HG02798 (cell line): ENCODE measurements around the gene PRKG2.
"Not testable (repeated sequence)": the region's sequence is repeated elsewhere in the genome, so short reads cannot be mapped to it uniquely, and the experiment has no call there.

Experiments used
- ATAC-seq: cut with Tn5 transposase; IDR thresholded peaks from one replicate; pipeline ENCODE4 v1.9.1; 2021; ENCODE audit warnings: mild to moderate bottlenecking; ENCODE audit not compliant: unreplicated experiment, poor library complexity

The PRKG2 gene

GRCh38 chr4:81164623-81165416, 50.2 kb downstream of the PRKG2 start:
- ATAC-seq, result no peak

- ATAC-seq, result no peak
These were observed 50.9 kb downstream of the PRKG2 start for GRCh38 chr4:81164126-81164525.

GRCh38 chr4:81162752-81163458, 52.1 kb downstream of the PRKG2 start:
- ATAC-seq, result no peak

- not testable (repeated sequence) for ATAC-seq
These were observed 61.2 kb downstream of the PRKG2 start for GRCh38 chr4:81153714-81154323.

GRCh38 chr4:81152839-81153713, 61.9 kb downstream of the PRKG2 start:
- ATAC-seq, result no peak

- ATAC-seq, result no peak
These were observed 65.0 kb downstream of the PRKG2 start for GRCh38 chr4:81149976-81150375.

GRCh38 chr4:81148576-81148975, 66.4 kb downstream of the PRKG2 start:
- no peak for ATAC-seq

GRCh38 chr4:81146466-81146865, 68.6 kb downstream of the PRKG2 start:
- no peak for ATAC-seq

GRCh38 chr4:81143183-81143582, 71.8 kb downstream of the PRKG2 start:
- no peak for ATAC-seq

GRCh38 chr4:81142744-81143143, 72.3 kb downstream of the PRKG2 start:
- no peak for ATAC-seq

GRCh38 chr4:81137894-81138293, 77.1 kb downstream of the PRKG2 start:
- ATAC-seq, result no peak

- ATAC-seq, result no peak
These were observed 77.6 kb downstream of the PRKG2 start for GRCh38 chr4:81137446-81137845.

GRCh38 chr4:81136161-81136905, 78.7 kb downstream of the PRKG2 start:
- ATAC-seq, result no peak

- no peak for ATAC-seq
These were observed 79.5 kb downstream of the PRKG2 start for GRCh38 chr4:81135501-81135900.

GRCh38 chr4:81131563-81131962, 83.5 kb downstream of the PRKG2 start:
- no peak for ATAC-seq

- no peak for ATAC-seq
These were observed 84.0 kb downstream of the PRKG2 start for GRCh38 chr4:81131066-81131465.

- no peak for ATAC-seq
These were observed 84.5 kb downstream of the PRKG2 start for GRCh38 chr4:81130569-81130968.

- ATAC-seq, result no peak
These were observed 95.0 kb downstream of the PRKG2 start for GRCh38 chr4:81120055-81120454.

GRCh38 chr4:81118086-81118485, 96.9 kb downstream of the PRKG2 start:
- no peak for ATAC-seq

GRCh38 chr4:81116566-81116965, 98.5 kb downstream of the PRKG2 start:
- no peak for ATAC-seq
